ENCODE data around the gene AKR1A1. TPM values are rescaled to one million over a fixed set of nuclear protein-coding genes. Genes with fewer than 3 reads are reported as not detected.
"Not testable (repeated sequence)": the region's sequence is repeated elsewhere in the genome, so short reads cannot be mapped to it uniquely, and the experiment has no call there.

The AKR1A1 gene
- total RNA-seq, 1 donor from 2014 or later = 167 TPM

- TF ChIP-seq CTCF (IDR thresholded peaks at IDR 0.05) = no peak
- Histone ChIP-seq H3K27ac (peak overlapping the region; percentile 98), H3K4me3 (peak overlapping the region; percentile 86), H3K36me3 (peaks cover 7% of the 10 kb centered on the region), H3K27me3 (no peaks in the 10 kb centered on the region), H3K4me1 (peaks cover 14% of the 10 kb centered on the region), H3K9me3 (no peaks in the 10 kb centered on the region)
- ATAC-seq (no peak), DNase-seq (no peak)
- intact Hi-C loops (cut with DNase I) = no loop called here
Observed at GRCh38 chr1:45522324-45523104, 28.1 kb upstream of the AKR1A1 start.

GRCh38 chr1:45523516-45523915, 27.1 kb upstream of the AKR1A1 start:
- H3K9me3 ChIP-seq; intact Hi-C loops (cut with DNase I); H3K36me3 ChIP-seq; DNase-seq; H3K27me3 ChIP-seq; H3K27ac ChIP-seq; ATAC-seq; H3K4me3 ChIP-seq: not testable (repeated sequence)
- peaks cover 13% of the 10 kb centered on the region for H3K4me1 ChIP-seq

- H3K9me3 ChIP-seq; H3K27ac ChIP-seq; H3K36me3 ChIP-seq; H3K27me3 ChIP-seq; H3K4me1 ChIP-seq; H3K4me3 ChIP-seq; intact Hi-C loops (cut with DNase I); DNase-seq; ATAC-seq: not testable (repeated sequence)
Observed at GRCh38 chr1:45523975-45524374, 26.7 kb upstream of the AKR1A1 start.

- H3K27me3 ChIP-seq = no peaks in the 10 kb centered on the region
- no peaks in the 10 kb centered on the region for H3K36me3 ChIP-seq
- no peak for ATAC-seq
- H3K27ac ChIP-seq = no peak overlapping the region
- H3K4me1 ChIP-seq = no peaks in the 10 kb centered on the region
- no peaks in the 10 kb centered on the region for H3K9me3 ChIP-seq
- H3K4me3 ChIP-seq = no peak overlapping the region
- TF ChIP-seq CTCF (IDR thresholded peaks at IDR 0.05) = no peak
- DNase-seq = no peak
- intact Hi-C loops (cut with DNase I) = no loop called here
Observed at GRCh38 chr1:45526135-45526644, 24.4 kb upstream of the AKR1A1 start.

- H3K4me1 ChIP-seq = no peaks in the 10 kb centered on the region
- H3K36me3 ChIP-seq = no peaks in the 10 kb centered on the region
- no peaks in the 10 kb centered on the region for H3K27me3 ChIP-seq
- H3K9me3 ChIP-seq = no peaks in the 10 kb centered on the region
- H3K4me3 ChIP-seq = no peak overlapping the region
- no peak for TF ChIP-seq CTCF (IDR thresholded peaks at IDR 0.05)
- no peak for ATAC-seq
- H3K27ac ChIP-seq = no peak overlapping the region
- DNase-seq = no peak
- intact Hi-C loops (cut with DNase I) = no loop called here
Observed at GRCh38 chr1:45530632-45531135, 19.9 kb upstream of the AKR1A1 start.

GRCh38 chr1:45531873-45532272, 18.8 kb upstream of the AKR1A1 start:
- H3K4me3 ChIP-seq = no peak overlapping the region
- intact Hi-C loops (cut with DNase I) = no loop called here
- H3K9me3 ChIP-seq = no peaks in the 10 kb centered on the region

More at GRCh38 chr1:45531873-45532272, 18.8 kb upstream of the AKR1A1 start:
- H3K27ac ChIP-seq = no peak overlapping the region
- no peaks in the 10 kb centered on the region for H3K36me3 ChIP-seq
- no peak for DNase-seq
- H3K27me3 ChIP-seq = no peaks in the 10 kb centered on the region
- H3K4me1 ChIP-seq = no peaks in the 10 kb centered on the region
- TF ChIP-seq CTCF (IDR thresholded peaks at IDR 0.05) = no peak
- no peak for ATAC-seq
